ENCODE measurements around the gene RBM6.
"Not testable (repeated sequence)": the region's sequence is repeated elsewhere in the genome, so short reads cannot be mapped to it uniquely, and the experiment has no call there.

RBM6 gene

DNA sequence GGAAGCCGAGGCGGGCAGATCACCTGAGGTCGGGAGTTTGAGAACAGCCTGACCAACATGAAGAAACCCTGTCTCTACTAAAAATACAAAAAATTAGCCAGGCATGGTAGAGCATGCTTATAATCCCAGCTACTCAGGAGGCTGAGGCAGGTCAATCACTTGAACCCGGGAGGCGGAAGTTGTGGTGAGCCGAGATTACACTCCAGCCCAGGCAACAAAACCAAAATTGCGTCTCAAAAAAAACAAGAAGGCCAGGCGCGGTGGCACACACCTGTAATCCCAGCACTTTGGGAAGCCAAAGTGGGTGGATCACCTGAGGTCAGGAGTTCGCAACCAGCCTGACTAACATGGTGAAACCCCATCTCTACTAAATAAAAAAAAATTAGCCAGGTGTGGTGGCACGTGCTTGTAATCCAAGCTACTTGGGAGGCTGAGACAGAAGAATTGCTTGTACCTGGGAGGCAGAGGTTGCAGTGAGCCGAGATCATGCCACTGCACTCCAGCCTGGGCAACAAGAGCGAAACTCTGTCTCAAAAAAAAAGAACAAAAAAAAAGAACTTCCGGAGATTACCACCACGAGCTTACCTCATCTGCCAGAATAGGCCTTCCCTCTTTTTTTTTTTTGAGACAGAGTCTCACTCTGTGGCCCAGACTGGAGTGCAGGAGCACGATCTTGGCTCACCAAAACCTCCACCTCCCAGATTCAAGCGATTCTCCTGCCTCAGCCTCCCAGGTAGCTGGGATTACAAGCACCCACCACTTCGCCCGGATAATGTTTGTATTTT is 22.0 kb upstream of the RBM6 start:
- not testable (repeated sequence) for DNase-seq

- no peak for DNase-seq
Measured at GRCh38 chr3:49924683-49925082, 15.3 kb upstream of the RBM6 start.

DNA sequence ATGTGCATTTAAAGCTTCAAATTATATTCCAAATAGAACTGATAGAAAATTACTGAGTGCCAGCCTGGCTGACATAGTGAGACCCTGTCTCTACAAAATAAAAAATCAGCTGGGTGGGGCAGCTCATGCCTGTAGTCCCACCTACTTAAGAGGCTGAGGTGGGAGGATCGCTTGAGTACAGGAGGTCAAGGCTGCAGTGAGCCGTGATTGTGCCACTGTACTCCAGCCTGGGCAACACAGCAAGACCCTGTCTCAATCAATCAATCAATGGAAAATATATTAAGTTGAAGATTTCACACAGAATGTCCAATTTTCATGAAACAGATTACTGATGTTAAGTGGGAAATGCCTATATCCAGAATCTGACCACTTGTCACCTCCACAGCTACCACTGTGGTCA is 14.5 kb upstream of the RBM6 start:
- DNase-seq = no peak

- no peak for DNase-seq
Measured at GRCh38 chr3:49926117-49926728, 13.7 kb upstream of the RBM6 start.

DNA sequence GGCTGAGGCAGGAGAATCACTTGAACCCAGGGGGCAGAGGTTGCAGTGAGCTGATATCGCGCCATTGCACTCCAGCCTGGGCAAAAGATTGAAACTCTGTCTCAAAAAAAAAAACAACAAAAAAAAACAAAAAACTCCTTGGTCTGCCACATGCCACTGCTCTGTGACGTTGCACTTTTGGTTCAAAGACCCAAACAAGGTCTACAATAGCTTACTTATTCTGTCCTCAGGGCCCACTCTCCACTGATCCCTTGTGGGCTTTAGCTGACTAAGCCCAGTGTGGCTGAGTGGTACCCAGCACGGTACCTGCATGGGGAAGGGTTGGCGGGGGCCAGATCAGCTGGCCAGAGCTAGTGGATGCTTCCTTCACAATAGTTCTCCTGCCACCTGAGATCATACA is 12.2 kb upstream of the RBM6 start:
- DNase-seq = no peak

DNA sequence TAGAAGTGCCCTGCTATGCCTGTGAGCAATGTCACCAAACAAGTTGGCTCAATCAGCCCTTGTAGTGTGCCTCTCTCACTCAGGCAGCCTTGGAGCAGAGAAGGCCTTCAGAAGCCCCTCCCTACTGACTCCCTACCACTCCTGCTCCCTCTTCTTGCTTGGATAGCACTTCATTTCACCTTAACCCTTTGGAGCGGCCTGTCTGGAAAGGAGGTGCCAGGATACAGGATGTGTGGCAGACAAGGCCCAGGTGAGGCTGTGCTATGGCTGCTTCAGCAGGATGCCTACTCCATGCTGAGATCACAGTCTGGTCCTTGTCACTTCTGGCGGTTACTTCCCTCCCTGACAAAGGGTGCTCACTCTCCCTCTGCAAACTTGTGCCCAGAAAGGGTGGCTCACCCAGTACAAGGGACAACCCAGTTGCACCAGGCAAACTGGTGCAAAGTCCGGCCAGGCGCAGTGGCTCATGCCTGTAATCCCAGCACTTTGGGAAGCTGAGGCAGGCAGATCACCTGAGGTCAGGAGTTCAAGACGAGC is 11.4 kb upstream of the RBM6 start:
- DNase-seq = no peak

DNA sequence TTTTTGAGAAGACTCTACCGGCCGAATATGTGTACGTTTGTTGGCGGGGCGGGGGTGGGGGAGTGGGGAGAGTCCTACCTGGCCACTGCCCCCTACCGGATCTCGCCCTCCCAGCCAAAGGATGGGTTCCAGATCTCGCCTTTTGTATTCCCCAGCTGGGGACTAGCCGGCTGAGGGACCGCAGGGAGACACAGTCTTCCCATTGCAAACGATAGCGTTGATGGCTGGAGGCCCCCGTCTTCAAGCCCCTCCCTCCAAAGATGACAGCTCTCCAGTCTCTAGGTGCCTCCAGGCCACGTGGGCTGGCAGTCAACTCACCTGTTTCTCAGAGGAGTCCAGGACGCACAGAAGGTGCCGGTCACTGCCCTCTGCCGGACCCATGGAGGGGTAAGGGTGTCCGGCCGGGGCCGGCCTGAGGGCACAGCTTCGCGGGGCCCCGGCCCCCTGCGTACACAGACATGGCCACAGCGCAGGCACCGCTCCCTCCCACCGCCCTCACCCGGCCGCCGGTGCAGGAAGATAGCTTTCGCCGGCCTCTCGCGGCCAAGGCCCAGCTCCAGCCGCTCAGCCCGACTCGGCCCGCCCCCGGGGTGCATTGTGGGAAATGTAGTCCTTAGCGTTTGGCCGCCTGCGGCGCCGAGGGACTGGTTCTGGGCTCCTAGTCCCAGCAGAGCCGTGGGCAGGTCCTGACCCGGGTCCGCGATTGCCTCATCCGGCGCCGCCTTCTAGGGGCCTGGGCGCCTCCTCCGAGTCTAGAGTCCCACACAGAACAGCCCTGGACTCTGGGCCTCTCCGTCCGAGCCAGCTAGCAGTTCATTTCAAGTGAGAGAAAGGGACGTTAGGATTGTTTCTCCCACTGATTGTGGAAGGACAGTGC is 10.4 kb upstream of the RBM6 start, which contains the start of gene MON1A:
Gene MON1A, minus strand, starts transcription at position 521 of the 877 bp plus-strand sequence. CDS start 16,465 bp downstream, outside the sequence.
- peak; percentile 95 for DNase-seq

DNA sequence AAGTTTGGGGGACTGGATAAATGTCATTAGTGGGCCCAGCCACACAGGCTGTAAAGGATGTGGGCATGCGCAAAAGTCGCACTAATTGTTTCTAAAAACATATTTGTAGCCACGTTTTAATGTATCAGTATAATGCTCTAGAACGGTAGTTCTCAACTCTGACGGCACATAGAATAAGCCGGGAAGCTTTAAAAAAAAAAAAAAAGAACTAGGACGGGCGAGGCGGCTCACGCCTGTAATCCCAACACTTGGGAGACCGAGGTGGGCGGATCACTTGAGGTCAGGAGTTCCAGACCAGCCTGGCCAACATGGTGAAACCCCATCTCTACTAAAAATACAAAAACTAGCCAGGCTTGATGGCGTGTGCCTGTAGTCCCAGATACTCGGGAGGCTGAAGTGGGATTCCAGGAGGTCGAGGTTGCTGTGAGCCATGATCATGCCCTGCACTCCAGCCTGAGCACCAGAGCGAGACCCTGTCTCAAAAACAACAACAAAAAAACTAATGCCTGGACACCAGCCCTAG is 9.7 kb upstream of the RBM6 start:
- DNase-seq = no peak

DNA sequence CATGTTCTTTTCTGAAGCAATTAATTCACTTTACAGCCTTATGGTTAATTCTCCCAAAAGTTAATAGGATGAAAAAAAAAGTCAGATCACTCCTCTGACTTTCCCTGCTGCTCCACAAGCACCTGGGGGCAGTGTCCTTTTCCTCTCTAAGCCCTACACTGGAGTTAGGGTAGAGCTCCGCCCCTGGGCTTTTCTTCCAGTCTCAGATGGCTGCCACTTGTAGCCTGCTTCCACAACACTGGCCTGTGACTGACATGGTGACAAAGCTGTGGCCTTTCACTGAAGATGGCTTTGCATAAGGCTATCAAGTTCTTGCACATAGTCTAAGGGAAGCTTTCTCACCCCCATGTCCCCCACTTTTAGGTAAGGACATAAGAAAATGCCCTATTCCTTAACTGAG is 9.0 kb upstream of the RBM6 start:
- peak; percentile 49 for DNase-seq

- not testable (repeated sequence) for DNase-seq
Measured at GRCh38 chr3:49932281-49932680, 7.7 kb upstream of the RBM6 start.

DNA sequence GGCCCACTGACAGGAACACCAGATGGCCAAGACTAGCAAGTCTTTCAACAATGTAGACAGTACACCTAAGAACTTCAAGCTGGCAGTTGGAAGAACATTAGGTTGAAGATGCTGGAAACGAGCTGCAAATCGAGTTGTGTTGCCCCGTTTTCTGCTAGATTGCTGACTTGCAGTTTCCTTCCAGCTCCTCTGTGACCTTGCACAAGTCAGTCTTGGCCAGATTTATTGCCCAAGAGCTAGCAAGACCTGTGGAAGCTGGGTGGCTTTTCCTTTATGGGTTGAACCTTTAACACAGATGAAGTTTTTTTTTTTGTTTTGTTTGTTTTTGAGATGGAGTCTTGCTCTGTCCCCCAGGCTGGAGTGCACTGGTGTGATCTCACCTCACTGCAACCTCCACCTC is 2.9 kb upstream of the RBM6 start:
- DNase-seq = peak; percentile 37

DNA sequence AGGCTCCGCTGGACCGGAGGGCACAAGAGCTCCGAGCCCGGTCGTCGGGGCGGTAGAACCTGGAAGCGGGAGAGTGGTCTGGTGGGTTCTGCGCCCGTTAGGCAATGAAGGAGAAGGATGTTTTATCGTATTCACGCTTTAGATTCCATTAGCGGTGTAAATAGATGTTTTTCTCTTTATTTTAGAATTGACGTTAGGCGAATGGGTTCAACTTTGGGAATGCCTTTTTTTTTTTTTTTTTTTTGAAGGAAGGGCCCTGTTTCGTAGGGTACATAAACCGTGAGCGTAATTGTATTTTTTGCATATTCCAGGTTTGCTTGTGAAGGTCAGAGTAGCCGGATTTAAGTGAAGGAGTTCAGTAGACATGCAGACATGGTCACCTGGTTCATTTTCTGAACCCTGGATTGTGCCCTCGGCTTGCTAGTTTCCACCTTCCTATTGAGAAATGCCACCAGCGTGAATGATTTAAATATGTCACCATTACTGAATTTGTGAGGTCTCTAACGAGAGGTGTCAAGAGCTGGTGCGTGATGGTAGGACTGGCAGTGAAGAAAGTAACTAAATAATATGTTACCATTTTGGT is 808 bp downstream of the RBM6 start:
- peak; percentile 24 for DNase-seq

DNA sequence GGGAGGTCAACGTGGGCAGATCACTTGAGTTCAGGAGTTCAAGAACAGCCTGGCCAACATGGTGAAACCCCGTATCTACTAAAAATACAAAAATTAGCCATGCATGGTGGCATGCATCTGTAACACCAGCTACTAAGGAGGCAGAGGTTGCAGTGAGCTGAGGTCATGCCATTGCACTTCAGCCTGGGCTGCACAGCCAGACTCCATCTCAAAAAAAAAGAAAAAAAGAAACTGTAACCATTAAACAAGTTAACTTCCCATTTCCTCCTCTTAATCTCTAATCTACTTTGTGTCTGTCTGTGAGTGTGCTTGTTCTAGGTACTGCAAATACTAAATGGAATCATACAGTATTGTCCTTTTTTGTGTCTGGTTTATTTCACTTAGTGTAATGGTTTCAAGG is 2.7 kb downstream of the RBM6 start:
- peak; percentile 39 for DNase-seq

- DNase-seq = no peak
Measured at GRCh38 chr3:49952924-49953323, 13.0 kb downstream of the RBM6 start.

DNA sequence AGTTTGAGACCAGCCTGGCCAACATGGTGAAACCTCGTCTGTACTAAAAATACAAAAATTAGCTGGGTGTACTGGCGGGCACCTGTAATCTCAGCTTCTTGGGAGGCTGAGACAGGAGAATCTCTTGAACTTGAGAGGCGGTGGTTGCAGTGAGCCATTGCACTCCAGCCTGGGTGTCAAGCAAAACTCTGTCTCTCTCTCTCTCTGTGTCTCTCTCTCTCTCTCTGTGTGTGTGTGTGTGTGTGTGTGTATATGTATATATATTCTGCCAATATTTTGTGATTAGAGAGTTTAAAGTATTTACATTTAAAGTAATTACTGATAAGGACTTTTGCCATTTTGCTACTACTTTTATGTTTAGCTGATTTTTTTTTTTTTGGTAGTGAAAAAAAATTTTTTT is 15.7 kb downstream of the RBM6 start:
- DNase-seq = no peak

GRCh38 chr3:49966233-49966942 is 26.4 kb downstream of the RBM6 start:
- no peak for DNase-seq

GRCh38 chr3:49967291-49967690 is 27.3 kb downstream of the RBM6 start:
- no peak for DNase-seq

DNA sequence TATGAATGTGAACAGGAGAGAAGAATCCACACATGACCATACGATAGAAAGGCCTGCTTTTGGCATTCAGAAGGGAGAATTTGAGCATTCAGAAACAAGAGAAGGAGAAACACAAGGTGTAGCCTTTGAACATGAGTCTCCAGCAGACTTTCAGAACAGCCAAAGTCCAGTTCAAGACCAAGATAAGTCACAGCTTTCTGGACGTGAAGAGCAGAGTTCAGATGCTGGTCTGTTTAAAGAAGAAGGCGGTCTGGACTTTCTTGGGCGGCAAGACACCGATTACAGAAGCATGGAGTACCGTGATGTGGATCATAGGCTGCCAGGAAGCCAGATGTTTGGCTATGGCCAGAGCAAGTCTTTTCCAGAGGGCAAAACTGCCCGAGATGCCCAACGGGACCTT is 28.4 kb downstream of the RBM6 start:
- DNase-seq = no peak

DNA sequence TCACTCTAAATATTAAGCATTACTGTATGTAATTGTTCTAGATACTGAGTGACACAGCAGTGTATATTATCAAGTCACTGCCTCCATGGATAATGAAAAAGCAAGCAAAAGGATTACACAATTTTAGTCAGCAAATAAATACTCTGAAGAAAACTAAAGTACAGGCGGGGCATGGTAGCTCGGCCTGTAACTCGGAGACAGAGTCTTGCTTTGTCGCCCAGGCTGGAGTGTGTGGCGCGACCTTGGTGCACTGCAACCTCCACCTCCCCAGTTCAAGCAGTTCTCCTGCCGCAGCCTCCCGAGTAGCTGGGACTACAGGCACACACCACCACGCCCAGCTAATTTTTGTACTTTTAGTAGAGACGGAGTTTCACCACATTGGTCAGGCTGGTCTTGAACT is 32.7 kb downstream of the RBM6 start:
- no peak for DNase-seq

GRCh38 chr3:49976942-49977341 is 37.0 kb downstream of the RBM6 start:
- no peak for DNase-seq

GRCh38 chr3:49984394-49984793 is 44.4 kb downstream of the RBM6 start:
- DNase-seq = no peak

DNA sequence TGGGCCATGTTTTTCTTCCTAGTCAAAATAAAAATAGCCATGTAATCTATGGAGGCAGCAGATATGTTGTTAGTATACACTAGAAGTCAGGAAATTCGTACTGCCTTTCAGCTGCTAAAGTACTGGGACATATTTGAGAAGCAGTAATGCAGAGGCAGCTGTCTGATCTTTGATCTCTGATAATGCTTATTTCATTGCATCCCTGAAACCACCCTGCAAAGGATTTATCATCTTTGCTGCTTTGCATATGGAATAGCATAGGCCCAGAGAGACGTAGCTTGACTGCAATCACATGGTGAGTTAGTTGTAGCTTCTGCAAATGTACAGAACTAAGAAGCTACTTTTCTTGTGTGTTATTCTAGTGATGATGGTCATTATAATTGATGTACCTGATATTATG is 52.4 kb downstream of the RBM6 start:
- no peak for DNase-seq

Data from hematopoietic multipotent progenitor cell treated with erythropoietin and hydrocortisone succinate and interleukin-3 and kit ligand, for 6 days (in vitro differentiated cells).